ENCODE measurements around the gene ADAM29.
"Not testable (repeated sequence)": the region's sequence is repeated elsewhere in the genome, so short reads cannot be mapped to it uniquely, and the experiment has no call there.

DNA sequence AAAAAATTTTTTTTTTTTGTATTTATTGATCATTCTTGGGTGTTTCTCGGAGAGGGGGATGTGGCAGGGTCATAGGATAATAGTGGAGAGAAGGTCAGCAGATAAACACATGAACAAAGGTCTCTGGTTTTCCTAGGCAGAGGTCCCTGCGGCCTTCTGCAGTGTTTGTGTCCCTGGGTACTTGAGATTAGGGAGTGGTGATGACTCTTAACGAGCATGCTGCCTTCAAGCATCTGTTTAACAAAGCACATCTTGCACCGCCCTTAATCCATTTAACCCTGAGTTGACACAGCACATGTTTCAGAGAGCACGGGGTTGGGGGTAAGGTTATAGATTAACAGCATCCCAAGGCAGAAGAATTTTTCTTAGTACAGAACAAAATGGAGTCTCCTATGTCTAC lies 65.7 kb downstream of the ADAM29 start:
- not testable (repeated sequence) for TF ChIP-seq CTCF, POLR2A (IDR thresholded peaks at IDR 0.05)

Measured in Peyer's patch (tissue), 4 donors.